ENCODE results near the gene CORO1C.

CORO1C gene

DNA sequence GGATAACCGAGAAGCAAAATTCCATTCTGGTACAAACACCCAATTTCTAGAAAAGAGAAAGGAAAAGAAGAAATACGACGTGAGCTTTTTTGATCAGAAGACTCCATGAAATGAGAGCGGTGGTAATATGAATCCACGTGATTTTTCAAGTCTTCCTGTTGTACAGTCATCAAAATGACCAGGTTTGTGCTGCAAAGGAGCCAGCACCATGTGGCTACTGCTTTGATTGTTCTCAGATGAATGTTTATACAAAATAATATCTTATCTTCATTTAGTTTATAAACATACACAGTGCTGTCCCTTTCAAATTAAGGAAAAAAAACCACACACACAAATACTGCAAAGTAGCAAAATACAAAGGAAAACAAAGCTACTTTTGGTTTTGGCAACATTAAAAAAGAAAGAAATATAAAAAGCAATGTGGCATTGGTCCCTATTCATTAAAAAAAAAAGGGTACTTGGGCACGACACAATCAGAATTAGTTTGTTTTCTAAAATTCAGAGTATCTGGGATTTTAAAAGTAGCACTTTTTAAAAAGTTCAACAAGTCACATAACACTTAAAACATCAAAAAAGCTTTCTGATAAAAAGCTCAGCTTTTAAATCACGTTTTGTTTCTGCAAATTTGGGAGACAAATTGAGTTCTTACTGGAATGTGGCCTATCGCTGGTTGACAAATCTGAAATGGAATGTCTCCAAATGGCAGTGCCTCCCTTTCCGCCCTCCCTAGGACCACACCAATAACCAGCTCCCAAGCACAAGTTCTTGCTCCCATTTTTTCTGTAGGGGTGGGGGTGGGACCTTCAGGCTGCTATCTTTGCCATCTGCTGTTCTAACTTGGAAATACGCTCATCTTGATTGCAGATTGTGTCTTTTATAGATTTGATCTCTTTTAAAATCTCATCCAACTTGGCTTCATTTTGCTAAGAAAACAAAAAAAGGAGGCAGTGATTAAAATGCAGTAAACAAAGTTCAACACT lies 84.4 kb downstream of the CORO1C start:
- DNase-seq = no peak

DNA sequence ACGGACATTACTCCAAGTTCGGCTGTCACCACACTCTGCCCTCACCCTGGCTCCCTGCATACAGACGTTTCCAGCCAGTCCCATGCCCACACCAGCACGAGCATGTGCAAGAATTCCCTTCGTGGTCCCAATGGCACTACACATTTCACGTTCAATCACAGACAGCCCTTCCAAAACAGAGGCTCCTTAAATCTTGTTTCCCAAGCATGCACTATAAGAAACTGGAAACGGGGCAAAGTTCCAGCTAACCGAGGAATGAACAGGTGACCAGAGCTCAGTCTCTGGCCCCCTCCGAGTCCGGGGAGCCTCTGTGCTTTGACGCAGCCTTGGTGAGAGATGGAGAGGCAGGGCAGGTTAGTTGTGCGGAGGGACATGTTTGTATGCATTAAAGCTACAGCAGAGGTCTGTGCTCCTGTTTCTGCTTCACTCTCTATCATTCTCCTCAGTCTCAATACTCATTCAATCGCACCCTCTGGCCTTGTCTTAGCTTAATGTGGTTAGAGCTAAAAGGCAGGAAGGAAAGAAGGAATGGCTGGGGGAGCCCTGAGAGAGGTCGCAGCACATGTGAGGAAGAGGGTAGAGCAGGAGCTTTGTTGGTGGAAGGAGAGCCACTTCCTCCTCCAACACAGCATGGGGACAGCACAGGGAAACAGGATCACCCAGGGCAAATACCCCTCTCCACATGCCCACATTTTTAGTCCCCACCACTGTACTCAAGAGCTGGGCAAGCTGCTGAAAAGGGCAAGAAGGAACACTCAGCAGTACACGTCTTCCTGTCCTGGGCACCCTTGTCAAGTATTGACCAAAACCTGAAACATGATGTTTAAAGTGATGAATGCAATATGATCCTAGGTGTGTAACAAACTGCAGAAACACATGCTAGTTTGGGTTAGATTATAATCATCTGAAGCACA lies 85.4 kb downstream of the CORO1C start:
- DNase-seq = no peak

DNA sequence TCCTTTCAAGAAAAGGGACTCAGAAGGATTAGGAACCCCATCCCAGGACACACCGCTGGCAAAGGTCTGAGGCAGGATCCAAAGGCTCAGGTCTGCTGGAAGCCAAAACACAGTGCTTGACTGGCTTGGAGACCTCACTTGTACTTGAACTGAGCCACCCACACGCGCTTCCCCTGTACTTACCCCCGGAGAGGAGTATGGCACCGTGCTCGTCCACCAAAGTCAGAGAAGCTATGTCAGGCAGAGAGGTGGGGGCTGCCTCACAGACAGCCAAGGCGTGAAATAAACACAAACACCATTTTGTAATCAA lies 86.6 kb downstream of the CORO1C start:
- DNase-seq = no peak

DNA sequence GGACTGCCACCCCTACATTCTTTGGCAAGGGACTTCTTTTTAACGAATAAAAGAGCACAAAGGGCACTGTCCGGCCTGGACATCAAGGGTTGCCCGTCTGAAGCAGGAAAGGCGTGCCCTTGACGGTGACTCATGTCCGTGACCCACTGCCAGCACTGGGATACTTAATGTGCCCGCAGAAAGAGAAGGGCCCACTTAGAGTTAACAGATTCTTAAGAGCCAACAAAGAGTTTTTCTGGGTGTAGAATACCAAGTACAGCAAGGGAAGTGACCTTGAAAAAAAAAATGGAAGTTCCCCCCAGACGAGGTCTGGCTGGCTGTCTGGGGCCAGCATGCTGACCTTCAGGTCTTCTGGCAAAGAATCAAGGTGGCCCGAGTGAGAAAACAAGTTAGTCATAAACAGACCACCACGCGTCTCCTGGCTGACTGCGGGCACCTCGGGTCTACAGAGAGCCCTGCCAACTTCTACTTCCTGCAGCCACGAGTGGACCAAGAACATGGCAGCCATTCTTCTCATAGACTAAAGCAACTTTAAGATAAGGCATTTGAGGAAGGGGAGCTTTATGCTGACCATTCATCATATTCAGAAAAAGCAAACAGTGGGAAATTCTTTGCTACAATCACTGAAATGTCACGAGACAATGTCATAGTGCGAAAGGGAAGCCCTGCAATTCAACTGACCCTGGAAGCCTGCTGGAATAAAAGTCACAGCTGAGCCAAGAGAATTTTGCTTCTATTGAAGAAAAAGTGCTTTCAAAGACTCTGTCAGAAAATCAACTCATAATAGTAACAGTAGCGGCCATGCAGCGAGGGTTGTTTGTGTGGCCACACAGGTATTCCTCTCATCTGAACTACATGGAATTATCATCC lies 87.1 kb downstream of the CORO1C start:
- DNase-seq = no peak

DNA sequence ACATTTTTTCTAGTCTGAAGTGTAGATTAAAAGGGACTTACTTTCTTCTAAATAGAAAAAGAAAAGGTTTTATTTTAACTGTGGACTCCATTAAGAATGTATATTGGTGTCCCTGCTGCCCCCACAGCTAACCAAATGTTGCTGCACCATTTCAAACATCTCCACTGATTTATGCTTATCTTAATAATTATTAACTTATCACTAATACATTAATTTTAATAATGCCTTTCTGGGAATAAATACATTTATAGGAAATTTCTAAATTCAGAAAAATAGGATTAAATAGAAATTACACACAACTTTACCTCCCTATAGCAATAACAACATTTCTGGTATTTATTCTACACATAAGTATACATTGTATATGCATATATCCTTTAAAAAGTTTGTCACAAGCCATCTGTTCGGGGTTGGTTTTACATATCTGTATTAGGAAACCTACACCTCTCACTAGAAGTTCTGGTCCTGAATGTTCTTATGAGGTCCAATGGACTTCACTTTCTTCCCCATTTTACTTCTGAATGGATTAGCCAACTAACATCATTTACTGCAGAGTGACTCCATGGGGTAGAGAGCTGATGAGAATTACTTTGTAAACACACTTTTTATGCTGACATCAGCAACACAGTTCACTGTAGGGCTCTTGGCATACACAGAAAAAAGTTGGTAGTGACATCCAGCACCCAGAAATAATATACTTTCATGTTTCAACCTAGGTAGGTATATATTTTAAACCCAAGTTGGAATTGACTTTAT lies 88.2 kb downstream of the CORO1C start:
- no peak for DNase-seq

DNA sequence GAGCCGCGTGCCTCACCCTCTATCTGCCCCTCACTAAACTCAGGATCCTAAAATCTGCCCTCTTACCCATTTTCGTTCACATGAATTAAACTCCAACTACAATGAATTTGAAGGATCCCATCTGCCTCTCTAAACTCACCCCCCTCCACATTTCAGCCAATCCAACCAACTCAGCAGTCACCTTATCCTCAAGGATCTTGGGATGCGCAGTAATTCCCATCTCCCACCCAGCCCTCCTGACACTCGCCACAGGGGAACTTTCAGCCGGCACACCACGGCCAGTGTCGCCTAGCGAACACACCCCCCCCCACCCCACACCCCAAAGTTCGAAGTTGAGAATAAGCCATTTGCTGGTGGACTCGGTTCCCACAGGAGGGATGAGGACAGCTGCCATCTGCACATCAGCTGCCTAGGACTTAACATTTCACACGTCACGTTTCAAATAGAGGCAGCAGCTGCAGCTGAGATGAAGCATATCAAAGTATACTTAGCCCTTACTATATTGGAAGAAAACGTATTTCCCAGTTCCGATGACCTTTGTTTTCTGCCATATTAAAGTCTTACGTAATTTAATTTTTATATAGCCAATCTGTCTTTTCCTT lies 88.9 kb downstream of the CORO1C start:
- no peak for DNase-seq

DNA sequence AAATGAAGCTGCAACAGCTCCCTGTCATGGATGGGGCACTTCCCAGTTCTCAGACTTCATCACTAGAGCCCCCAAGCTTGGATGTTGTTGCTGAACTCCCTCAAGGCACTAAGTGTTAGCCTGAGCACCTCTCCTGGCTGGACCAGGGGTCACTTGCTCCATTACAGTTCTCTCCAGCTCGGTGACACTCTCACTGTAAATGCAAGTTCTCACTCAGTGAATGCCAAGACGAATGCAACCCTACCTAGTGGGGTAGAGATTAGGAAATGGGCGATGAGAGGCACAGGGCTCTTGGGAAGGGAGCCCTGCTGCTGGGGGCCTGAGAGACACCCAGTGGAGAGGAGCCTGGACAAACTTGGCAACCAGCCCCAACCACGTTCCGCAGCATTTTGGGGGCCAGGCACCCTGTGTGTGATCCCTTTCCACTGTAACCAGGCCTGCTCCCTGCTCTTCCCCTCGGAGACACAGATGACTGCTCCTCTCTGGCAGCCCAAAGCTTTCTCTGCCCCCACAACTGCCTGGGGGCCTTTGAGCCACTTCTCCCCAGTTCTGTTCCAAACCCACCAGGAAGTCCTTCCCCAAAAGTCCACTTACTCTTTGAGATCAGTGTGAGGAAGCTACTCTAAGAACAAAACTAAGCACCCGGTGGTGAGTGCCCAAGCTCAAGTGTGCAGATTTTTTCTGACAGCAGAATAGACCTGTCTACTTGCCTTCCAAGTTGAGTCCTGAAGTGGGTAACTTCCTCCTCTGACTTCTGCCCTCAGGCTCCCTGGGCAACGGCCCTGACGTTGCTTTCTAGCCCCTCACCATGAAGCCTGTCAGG lies 89.7 kb downstream of the CORO1C start:
- DNase-seq = no peak

DNA sequence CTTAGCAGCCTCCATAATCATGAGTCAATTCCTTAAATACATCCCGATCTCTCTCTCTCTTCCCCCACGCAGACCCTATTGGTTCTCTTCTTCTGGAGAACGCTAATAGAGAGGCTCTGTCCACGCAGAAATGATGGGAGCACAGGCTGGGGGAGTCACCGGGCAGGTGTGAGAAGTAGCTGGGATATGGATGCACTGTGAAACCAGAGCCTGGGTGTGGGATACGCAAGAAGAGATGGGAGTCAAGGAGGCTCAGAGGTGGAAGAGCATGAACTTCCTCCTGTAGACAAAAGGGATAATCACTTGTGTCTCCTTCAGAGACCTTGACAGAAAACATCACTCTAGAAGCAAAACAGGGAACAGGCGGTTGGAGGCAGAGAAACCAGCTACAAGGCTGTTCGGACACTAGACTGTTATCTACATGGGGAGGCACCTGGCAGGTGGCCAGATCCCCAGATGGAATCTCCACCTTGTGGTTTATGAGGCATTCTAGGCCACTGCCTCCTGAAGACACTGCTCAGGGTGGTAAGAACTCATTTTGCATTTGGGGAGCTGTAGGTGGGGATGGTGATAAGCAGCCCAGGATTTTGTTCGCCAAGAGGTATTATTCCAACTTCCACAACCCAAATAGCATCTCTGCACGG lies 90.4 kb downstream of the CORO1C start:
- no peak for DNase-seq

DNA sequence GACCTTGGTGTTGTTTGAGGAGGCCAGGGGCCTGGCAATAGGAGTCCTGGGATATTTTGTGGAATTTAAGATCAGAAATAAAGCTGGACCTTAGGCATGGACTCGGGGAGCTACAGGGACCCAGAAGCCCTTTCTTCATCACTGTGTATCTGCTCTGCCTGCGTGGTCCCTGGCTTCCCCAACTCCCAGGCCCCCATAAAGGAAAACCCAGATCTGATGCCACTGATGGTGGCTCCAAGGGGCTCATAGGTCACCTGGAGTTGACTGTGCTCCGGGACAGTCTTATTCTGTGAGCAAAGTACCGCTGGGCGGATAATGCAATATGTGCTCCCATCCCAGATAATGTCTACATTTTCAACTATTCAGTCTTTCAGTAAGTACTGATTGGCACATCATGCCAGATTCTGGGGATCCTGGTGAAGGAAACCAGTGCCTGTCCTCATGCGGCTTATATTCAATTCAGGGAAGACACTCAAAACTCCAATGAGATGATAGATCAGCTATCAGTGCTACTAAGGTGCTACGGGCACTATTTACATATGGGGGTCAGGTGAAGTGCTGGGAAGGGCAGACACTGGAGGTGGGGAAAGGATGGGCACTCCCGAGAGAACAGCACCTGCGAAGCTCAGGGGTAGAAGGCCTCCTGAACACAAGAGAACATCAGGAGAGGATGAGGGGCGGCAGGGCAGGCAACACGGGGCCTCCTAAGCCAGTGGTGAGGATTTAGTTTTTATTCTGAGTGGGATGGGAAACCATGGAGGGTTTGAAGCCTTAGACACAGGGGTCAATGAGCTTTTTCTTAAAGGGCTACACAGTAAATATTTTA lies 92.1 kb downstream of the CORO1C start:
- no peak for DNase-seq

DNA sequence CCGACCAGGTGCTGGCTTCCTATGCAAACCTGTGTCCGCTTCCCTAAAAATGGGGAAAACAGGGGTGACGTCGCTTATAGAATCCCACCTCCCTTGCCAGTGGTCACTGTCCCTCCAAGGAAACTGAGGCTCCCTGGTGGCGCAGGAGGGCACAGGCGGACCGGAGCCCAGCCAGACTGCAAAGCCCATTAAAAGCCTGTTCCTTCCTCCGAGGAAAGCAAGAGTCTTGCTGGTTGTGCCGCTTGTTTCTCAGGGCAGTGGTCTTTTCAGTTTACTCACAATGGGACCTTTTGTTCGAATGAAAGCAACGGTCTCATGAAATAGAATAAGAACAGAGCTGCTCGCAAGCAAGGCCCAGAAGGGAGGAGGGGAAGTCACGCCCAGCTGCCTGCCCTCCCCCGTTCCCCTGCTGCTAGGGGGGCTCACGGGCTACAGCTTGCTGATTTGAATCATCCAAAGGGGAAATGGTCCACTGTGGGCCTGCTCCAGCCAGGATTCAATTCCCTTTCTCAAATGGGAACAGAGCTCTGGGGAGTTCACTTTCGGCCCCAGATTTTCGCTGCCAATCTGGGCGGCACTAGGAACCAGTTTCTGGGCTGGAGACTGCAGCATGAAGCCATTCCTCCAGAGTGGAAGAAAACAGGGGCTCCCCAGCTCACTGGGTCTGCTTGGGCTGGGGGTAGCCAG lies 93.0 kb downstream of the CORO1C start:
- no peak for DNase-seq

DNA sequence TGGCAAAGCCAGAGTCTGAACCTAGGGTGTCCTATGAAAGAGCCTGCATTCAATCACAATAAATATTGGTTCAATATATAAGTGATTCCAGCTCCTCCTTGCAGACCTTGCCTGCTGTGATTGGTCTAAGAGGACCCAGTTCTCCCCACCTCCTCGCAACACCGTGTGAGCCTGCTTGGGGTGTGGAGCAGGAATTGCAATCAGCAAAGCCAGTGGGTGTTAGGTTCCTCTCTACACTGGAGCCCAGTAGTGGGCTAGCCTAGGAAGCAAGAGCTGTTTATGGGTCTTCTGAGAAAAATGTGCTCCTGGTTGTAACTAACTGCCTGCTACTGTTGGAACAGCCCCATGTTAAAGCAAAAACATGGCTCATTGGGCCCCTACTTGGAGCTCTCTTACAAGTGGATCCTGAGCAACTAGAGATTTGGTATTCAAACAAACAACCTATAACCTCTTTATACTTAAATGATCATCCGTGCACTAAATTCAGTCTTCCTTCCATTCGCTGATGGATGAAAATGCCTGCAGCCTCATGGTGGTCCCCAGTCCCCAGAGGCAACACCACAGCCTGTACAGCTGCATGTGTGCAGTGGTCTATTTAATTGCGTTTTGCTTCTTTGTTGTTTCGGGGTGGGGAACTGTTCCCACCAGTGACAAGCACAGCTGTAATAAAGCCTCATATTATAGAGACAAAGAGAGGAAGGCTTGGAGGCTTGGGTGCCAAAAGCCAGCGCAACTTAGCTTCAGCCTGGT lies 93.9 kb downstream of the CORO1C start:
- DNase-seq = no peak

DNA sequence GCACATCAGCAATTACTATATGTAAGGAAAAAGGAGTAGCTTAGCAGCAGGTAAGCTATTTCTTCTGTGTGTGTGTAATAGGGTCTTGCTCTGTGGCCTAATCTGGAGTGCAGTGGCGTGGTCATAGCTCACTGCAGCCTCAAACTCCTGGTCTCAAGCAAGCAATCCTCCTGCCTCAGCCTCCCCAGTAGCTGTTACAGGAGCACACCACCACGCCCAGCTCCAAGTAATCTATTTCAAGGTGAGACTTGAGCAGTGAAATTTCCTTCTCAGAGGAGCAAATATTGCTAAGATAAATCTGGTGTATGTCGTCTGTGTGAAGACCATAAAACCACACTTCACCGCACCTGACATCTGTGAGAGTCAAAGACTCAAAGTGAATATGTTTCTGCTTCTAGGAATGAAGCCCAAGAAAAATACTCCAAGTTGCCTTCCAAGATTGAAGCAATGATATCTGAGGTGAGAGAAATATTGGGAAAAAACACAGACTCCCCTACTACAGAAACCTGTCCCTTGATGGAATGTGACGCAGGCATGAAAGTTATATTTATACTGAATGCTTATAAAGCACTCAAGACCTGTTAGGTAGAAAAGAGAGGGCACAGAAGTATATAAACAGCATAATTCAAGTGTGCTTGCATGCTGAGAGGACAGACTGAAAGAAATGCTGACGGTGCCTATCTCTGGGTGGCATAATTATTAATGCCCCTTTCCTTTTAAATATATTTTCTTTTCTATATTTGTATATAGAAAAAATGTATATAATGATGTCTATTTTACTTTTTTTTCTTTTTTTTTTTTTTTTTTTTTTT lies 95.1 kb downstream of the CORO1C start:
- no peak for DNase-seq

DNA sequence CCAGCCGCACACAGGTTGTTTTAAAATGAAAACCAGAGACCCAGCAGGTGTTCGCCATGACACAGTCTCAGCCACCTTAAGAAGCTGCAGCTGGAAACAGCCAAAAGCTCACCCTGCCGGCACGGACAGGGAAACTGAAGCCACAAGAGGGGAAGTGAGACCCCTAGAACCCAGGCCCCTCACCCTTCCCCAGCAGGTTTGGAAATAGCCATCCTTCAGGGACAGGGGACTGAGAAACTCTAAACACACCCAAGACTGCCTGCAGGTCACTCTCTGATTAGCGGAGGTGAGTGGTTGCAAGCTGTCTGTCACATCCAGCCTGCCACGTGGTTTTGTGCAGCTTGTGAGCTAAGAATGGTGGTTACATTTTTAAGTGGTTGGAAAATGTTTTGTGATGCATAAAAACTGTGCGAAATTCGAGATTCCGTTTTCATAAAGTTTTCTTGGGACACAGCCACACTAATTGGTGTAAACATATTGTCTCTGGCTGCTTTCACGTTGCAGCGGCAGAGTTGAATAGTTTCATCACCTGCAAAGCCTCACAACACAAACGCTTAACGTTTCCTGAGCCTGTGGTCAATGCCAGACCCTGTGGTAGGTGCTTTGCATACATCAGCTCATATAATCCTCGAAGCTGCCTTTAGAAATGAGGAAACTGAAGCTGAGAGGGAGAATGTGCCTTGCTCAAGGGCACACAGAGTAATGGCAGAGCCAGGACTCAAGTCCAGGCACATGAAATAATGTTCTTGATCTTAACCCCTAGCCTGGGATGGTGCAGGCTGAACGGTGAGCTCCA lies 95.9 kb downstream of the CORO1C start:
- DNase-seq = no peak

DNA sequence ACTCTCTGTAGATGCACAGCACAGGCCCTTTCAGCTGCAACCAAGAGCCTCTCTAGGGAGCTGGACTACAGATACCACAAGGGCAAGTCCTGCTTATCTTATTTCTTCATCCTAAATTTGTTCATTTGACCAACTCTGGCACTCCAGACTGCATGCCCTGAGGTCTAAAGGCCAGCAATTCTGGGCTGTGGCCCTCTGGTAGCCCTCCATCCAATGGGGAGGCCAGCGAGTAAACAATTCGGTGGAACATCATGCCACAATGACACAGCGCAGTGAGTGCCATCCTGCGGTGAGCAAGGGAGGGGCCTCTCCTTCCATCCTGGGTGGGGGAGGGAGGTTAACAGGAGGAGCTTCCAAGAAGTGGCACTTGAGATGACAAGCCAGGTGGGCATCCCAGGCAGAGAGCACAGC lies 97.0 kb downstream of the CORO1C start:
- no peak for DNase-seq

DNA sequence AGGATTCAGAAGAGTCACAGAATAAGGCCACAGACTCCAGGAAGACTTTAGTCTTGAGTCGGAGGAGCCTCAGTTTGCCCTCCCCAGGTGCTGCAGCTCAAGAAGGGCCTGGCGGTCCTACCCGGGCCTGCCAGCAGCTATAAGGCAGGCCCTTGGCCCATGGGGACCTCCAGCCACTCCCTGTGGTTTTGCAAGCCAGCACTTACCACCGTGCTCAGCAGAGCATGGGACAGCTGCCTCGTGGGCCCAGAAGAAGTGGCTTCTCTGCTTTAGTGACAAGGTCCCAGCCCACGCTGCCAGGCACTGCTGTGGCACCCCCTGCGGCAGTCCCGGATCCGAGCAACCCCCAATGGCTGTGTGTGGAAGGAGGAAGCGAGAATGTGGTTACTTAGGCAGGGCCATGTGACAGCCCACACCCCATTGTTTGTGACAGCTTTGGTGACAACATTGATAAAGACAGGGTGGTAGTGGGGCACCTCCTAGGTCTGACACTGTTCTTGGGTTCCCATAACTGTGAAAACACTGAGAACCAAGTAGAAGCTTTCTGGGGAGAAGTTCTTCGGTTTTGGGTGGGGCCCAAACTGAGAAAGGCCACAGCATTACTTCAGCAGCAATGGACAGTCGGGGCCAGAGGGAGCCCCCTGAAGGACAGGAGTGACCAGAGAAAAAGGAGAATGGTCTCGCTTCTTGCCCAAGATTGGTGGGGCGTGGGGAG lies 97.6 kb downstream of the CORO1C start, which contains the start of gene SELPLG:
Gene SELPLG, minus strand, starts transcription at position 361 of the 715 bp plus-strand sequence. CDS start 9,587 bp downstream, outside the sequence.
- no peak for DNase-seq

Measured in T1000 (cell line).